ENCODE data around the gene HS6ST3.

DNA sequence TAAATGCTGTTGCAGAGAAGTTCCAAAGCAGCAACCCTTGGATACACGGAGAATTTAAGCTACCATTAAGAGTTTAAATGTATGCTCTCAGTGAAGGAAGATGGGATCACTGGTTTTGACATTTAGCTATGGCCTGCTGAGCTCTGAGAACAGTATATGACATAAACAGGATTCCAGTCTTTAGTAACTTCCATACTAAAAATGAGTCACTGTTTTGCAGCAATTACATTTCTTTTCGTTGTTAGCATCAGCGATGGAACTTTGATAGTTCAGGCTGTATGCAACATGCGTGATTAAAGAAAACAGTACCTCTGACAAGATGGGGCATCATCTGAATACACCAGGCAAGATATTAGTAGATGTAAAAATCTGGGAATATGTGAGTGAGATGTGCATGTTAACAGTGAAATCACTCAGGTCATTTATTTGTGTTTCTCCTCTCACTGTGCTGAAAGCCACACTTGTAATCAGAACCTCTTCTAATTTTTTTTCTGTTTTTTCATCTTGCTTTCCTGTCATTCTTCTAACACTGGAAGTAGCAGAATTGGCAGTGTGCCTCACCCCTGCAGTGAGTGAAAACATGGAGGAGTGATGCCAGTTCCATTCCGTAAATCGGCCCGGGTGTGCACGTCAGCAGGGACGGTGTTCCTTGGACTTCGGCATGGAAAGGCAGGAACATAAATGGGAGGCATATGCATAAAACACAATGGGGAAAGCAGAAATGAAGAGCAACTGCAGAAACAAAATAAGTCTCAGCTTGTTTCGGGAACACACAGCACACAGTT lies 542.8 kb downstream of the HS6ST3 start:
- TF ChIP-seq, protein P1, sequence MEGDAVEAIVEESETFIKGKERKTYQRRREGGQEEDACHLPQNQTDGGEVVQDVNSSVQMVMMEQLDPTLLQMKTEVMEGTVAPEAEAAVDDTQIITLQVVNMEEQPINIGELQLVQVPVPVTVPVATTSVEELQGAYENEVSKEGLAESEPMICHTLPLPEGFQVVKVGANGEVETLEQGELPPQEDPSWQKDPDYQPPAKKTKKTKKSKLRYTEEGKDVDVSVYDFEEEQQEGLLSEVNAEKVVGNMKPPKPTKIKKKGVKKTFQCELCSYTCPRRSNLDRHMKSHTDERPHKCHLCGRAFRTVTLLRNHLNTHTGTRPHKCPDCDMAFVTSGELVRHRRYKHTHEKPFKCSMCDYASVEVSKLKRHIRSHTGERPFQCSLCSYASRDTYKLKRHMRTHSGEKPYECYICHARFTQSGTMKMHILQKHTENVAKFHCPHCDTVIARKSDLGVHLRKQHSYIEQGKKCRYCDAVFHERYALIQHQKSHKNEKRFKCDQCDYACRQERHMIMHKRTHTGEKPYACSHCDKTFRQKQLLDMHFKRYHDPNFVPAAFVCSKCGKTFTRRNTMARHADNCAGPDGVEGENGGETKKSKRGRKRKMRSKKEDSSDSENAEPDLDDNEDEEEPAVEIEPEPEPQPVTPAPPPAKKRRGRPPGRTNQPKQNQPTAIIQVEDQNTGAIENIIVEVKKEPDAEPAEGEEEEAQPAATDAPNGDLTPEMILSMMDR (IDR thresholded peaks at IDR 0.05), result no peak
- no peak for TF ChIP-seq POLR2A (IDR thresholded peaks at IDR 0.05)

All from adrenal gland (tissue), 5 donors.